Transverse colon (tissue), 4 donors: Measurements from ENCODE around the gene NFE2L3. TPM values are rescaled to one million over a fixed set of nuclear protein-coding genes. Genes with fewer than 3 reads are reported as not detected.
"Not testable (repeated sequence)": the region's sequence is repeated elsewhere in the genome, so short reads cannot be mapped to it uniquely, and the experiment has no call there.

Experiments used
- DNase-seq: peaks from one replicate; pipeline ENCODE4 v3.0.0-alpha.2; 2019
- H3K27ac ChIP-seq, 4 donors: fragments of 200-600 bp; sonication (generic); 2 replicates each; pipeline ENCODE4 v1.5.1; 2016 to 2018; ENCODE audit warnings: inconsistent platforms in 4 of 4
- H3K27me3 ChIP-seq: fragments of 200-600 bp; sonication (generic); 2 replicates; pipeline ENCODE4 v1.5.1; 2017; ENCODE audit warnings: inconsistent platforms
- H3K36me3 ChIP-seq, 4 donors: fragments of 200-600 bp; sonication (generic); 2 replicates each; pipeline ENCODE4 v1.5.1; 2017 to 2019; ENCODE audit warnings: inconsistent platforms in 4 of 4
- H3K4me1 ChIP-seq, 4 donors: fragments of 200-600 bp; sonication (generic); 2 replicates each; pipeline ENCODE4 v1.5.1; 2017 to 2020; ENCODE audit warnings: inconsistent platforms in 4 of 4
- H3K4me3 ChIP-seq, 4 donors: fragments of 200-600 bp; sonication (generic); 1 replicate in 1 of 4; 2 replicates in 3 of 4; pipeline versions ENCODE4 v1.5.1 to v1.6.1; 2017 to 2019; ENCODE audit warnings: inconsistent platforms in 4 of 4
- H3K9me3 ChIP-seq, 2 donors: fragments of 200-600 bp; sonication (generic); 2 replicates each; pipeline ENCODE4 v1.5.1; 2017 to 2019; ENCODE audit warnings: inconsistent platforms in 2 of 2
- CTCF ChIP-seq, 5 experiments: fragments of 200-600 bp in 3 of 5; fragments of 450-650 bp in 2 of 5; sonication (generic) in 3 of 5; IDR thresholded peaks; 1 replicate in 2 of 5; 2 replicates in 3 of 5; pipeline ENCODE4 v1.5.1; 2016 to 2017; ENCODE audit warnings: antibody characterized with exemption in 5 of 5, inconsistent platforms in 3 of 5, mild to moderate bottlenecking in 2 of 5, moderate library complexity in 1 of 5
- EP300 ChIP-seq: sonication (generic); formaldehyde crosslinking; IDR thresholded peaks from one replicate; pipeline ENCODE4 v1.6.1; 2017; ENCODE audit warnings: antibody characterized with exemption, low read depth
- POLR2A ChIP-seq: fragments of 450-650 bp; IDR thresholded peaks from one replicate; pipeline ENCODE4 v1.6.1; 2016; ENCODE audit warnings: antibody characterized with exemption, mild to moderate bottlenecking, moderate library complexity
- POLR2AphosphoS5 ChIP-seq, 3 donors: sonication (generic); formaldehyde crosslinking; IDR thresholded peaks; one replicate each; pipeline ENCODE4 v1.6.1; 2016; ENCODE audit warnings: antibody characterized with exemption in 3 of 3
- WGBS, 2 donors: methylation state at CpG; one replicate each; pipeline ENCODE4 v1.1.5; 2018; ENCODE audit warnings: low coverage in 1 of 2; 5-methylcytosine and 5-hydroxymethylcytosine counted together
- in situ Hi-C, 4 donors: fragments of 200-750 bp; cut with MboI; loops; one replicate each; pipeline versions ENCODE4 v1.15.0 to v1.15.1; 2017; ENCODE audit warnings: low sequenced_read_pairs in 3 of 4, low pct_ligation_motif_present in 1 of 4, low pct_unique_long_range_greater_than_20kb in 1 of 4
- intact Hi-C: fragments of 100-400 bp; cut with DNase I; formaldehyde crosslinking; loops from one replicate; pipeline ENCODE4 v1.15.1; 2023; ENCODE audit warnings: low total_unique reads
- total RNA-seq, 4 donors: library from RNA; depleted of rRNA; stranded (reverse); fragments of >200 nt; gene quantifications; one replicate each; pipeline ENCODE4 v1.1.0, GENCODE V29; 2016

The NFE2L3 gene
- total RNA-seq, 4 donors from 2014 or later: 1.4 to 11.4 (median 6.6) TPM

GRCh38 chr7:26149391-26149977 lies 2.5 kb upstream of the NFE2L3 start:
- Histone ChIP-seq H3K36me3 (no peaks in the 10 kb centered on the region), H3K27me3 (peaks cover 5% of the 10 kb centered on the region), H3K4me1 (peaks cover 0 to 17% (median 15%) of the 10 kb centered on the region in 4 donors), H3K27ac (no peak overlapping the region), H3K4me3 (no peak overlapping the region), H3K9me3 (no peaks in the 10 kb centered on the region)
- in situ Hi-C loops (no loop called here), intact Hi-C loops (no loop called here)
- WGBS, 2 donors: 80 to 97% methylated on average over 1 of the region's 1 CpG
- TF ChIP-seq POLR2AphosphoS5 (IDR thresholded peaks at IDR 0.05): no peak
- TF ChIP-seq POLR2A: no peak
- TF ChIP-seq CTCF (IDR thresholded peaks at IDR 0.05): no peak
- no peak for TF ChIP-seq EP300
- no peak for DNase-seq

GRCh38 chr7:26151096-26151495 lies 902 bp upstream of the NFE2L3 start:
- in situ Hi-C loops (no loop called here), intact Hi-C loops (no loop called here)
- WGBS, 2 donors: 76 to 82% methylated on average over 5 of the region's 5 CpGs
- Histone ChIP-seq H3K27ac (no peak overlapping the region), H3K4me1 (peaks cover 0 to 27% (median 18%) of the 10 kb centered on the region in 4 donors), H3K9me3 (no peaks in the 10 kb centered on the region), H3K36me3 (no peaks in the 10 kb centered on the region), H3K4me3 (no peak overlapping the region), H3K27me3 (peaks cover 5% of the 10 kb centered on the region)
- DNase-seq: no peak
- TF ChIP-seq POLR2AphosphoS5 (IDR thresholded peaks at IDR 0.05) (no peak), EP300 (no peak), CTCF (IDR thresholded peaks at IDR 0.05) (no peak), POLR2A (no peak)

- no peaks in the 10 kb centered on the region for H3K36me3 ChIP-seq
- peak overlapping the region; percentile 57 to 82 (median 75) for H3K27ac ChIP-seq
- no peaks in the 10 kb centered on the region for H3K9me3 ChIP-seq
- WGBS, 2 donors: 67 to 91% methylated on average over 4 to 10 of the region's 10 CpGs
- in situ Hi-C loops (no loop called here), intact Hi-C loops (no loop called here)
- H3K4me1 ChIP-seq: peaks cover 0 to 32% (median 23%) of the 10 kb centered on the region in 4 donors
- no peak for TF ChIP-seq EP300
- no peak for TF ChIP-seq POLR2A
- no peak for TF ChIP-seq POLR2AphosphoS5 (IDR thresholded peaks at IDR 0.05)
- TF ChIP-seq CTCF (IDR thresholded peaks at IDR 0.05): no peak
- DNase-seq: no peak
- H3K27me3 ChIP-seq: peaks cover 5% of the 10 kb centered on the region
- H3K4me3 ChIP-seq: peak overlapping the region in 3 of 4 donors; percentile 69 to 77 (median 75)
Measured at GRCh38 chr7:26151650-26151952, 397 bp upstream of the NFE2L3 start.

- 0% methylated on average over 13 of the region's 54 CpGs; no CpG with 5 or more reads in 1 of the 2 donors for WGBS, 2 donors
- H3K36me3 ChIP-seq, H3K9me3 ChIP-seq, intact Hi-C loops, H3K27me3 ChIP-seq, in situ Hi-C loops: not testable (repeated sequence)
- peak overlapping the region; percentile 57 to 82 (median 75) for H3K27ac ChIP-seq
- peak; percentile 48 for DNase-seq
- peaks cover 0 to 44% (median 29%) of the 10 kb centered on the region in 4 donors for H3K4me1 ChIP-seq
- H3K4me3 ChIP-seq: peak overlapping the region; percentile 43 to 77 (median 72)
Measured at GRCh38 chr7:26152782-26153240, 813 bp downstream of the NFE2L3 start.
